ENCODE results near the gene DLG1.
"Not testable (repeated sequence)": the region's sequence is repeated elsewhere in the genome, so short reads cannot be mapped to it uniquely, and the experiment has no call there.

DLG1 gene

DNA sequence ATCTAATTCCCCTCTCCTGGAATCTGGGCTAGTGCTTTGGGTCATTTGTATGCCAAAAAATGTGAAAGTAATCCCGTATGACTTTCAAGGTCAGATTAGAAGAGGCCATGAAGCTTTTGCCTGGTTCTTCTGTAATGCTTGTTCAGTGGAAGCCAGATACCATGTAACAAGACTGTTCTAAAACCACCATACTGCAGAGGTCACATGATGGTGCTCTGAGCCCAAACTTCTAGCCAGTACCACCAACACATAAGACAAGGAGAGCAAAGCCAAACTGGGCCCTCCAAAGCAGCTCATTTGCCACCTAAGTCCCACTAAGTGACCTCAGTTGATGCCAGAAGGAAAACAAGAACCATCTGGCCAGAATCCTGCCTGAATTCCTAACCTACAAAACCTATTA, 204.5 kb downstream of the DLG1 start:
- DNase-seq (ENCODE audit: low spot score) = no peak

DNA sequence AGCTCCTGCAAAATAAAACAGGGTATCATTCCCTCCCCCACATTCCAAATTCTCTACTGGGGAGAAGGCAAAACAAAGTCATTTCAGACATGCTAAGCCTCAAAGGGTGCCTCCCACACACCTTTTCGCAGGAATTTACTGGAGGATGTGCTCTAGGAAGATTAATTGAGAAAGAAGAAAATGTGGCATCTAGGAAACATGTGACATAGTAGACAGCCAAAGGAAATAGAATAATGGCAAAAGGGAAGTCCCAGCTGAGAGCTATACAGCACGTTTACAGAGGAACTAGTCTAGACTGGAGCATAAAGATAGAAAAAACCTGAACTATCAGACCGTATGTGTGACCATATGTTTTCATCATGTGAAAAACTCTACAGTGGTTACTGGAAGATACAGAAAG, 210.0 kb downstream of the DLG1 start:
- no peak for DNase-seq (ENCODE audit: low spot score)

DNA sequence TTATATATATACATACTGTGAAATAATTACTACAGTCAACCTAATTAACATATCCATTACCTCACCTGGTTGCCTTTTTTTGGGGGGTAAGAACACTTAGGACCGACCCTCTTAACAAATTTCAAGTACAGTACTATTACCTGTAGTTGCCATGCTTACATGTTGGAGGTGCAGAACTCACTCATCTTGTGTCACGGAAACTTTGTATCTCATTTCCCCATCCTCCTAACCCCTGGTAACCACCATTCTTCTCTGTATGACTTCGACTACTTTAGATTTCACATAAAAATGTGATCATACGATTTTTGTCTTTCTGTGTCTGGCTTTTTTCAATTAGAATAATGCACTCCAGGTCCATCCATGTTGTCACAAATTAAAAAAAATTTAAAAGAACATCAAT, 213.3 kb downstream of the DLG1 start:
- no peak for DNase-seq (ENCODE audit: low spot score)

DNA sequence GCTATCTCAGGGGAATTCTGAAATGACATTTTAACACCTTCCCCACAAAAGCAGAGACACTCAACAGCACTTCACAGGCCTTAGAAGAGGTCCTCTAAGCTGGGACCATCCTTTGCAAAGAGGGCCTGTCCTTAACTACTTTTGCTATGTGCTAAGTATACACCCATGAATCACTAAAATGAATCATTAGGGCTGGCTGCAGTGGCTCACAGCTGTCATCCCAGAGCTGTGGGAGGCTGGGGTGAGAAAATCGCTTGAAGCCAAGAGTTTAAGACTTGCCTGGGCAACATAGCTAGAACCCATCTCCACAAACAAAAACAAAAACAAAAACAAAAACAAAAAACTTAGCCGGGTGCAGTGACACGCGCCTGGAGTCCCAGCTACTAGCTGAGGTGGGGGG, 214.9 kb downstream of the DLG1 start:
- peak; percentile 61 for DNase-seq (ENCODE audit: low spot score)

DNA sequence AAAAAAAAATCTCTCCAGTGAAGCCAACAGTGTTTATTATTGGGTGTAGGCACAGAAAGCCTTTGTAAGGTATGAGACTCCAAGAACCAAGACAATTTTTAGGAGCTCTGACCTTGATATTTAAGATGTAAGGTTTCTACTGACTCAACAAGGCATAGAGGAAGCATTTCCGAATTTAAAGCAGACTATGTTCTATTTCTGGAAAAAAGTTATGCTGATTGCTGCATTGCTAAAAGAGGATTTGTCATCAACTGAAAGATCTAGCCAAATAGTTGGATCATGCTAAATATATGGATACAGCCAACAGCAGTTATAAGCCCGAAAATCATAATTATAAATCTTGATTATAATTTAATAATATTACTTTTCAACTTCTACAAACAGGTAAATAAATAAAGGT, 215.5 kb downstream of the DLG1 start:
- no peak for DNase-seq (ENCODE audit: low spot score)

DNA sequence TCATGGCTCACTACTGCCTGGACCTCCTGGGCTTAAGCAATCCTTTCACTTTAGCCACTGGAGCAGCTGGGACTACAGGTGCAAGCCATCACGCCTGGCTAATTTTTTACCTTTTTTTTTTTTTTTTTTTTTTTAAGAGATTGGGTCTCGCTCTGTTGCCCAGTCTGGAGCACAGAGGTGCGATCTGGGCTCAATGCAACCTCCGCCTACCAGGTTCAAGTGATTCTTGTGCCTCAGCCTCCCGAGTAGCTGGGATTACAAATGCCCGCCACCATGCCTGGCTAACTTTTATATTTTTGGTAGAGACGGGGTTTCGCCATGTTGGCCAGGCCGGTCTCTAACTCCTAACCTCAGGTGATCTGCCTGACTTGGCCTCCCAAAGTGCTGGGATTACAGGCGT, 218.1 kb downstream of the DLG1 start:
- no peak for DNase-seq (ENCODE audit: low spot score)

DNA sequence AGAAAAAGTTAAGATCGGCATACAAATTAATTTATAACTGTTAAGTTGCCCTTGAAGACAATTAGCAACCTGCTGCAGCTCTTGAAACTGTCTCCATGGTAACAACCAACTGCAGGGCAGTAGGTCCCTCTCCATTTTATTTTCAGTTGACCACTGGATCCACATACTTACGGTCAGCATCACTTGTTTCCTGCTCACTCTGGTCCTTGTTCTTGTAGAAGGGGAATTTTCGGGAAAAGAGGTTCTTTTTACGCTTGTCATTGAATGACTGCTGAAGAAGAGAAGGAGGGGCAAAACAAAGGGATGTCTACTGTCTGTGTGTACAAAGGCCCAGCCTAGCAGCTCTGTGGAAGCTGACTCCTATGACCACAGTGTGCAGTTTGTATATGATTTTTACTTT, 222.0 kb downstream of the DLG1 start:
- DNase-seq (ENCODE audit: low spot score) = no peak

DNA sequence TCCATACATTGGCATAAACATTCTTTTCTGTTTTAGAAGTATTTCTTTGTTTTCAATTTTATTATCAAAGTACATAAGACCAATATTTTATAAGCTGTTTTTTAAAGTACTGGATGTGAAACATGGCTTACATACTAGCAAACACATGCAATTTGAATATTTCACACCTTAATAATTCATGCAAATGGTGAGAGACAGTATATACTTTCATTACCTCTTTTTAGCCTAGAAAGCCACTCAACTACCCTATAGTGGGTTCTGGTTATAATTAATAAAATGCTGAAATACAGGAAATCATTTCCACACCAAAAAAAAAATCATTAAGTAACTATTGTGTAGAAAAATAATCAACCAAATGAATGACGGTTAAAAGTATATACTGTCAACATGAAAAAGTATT, 230.3 kb downstream of the DLG1 start:
- no peak for DNase-seq (ENCODE audit: low spot score)

DNA sequence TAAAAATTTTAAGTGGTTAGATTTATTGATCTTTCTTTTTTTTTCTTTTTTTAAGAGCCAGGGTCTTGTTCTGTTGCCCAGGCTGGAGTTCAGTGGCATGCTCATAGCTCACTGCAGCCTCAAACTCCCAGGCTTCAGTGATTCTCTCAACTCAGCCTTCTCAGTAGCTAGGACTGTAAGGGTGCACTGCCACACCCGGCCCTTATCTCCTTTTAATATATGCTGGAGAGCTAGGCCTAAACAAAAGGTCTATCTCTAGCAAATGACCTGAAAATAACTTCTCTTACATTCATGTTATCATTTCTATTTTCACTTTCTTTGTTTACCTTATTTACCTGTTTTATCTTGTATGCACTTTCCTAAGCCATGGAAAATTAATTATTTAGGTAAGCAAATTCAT, 233.6 kb downstream of the DLG1 start:
- no peak for DNase-seq (ENCODE audit: low spot score)

DNA sequence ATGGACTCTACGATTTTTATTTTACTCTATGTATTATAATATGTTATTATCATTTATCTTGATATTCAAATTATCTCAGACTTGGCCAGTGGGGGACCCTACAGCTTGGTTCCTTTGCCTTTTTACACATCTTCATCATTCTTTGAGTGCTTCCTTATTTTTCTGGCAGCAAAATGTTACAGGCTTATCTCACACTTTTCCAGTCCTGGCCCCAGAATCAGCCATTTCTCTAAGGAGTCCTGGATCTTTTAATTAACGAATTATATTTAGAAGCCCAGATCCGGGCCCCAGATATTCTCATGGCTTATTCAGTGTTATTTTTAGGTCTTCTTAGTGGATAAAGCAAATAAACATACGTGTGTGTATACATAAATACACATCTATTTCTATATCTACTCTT, 236.0 kb downstream of the DLG1 start:
- DNase-seq (ENCODE audit: low spot score) = no peak

DNA sequence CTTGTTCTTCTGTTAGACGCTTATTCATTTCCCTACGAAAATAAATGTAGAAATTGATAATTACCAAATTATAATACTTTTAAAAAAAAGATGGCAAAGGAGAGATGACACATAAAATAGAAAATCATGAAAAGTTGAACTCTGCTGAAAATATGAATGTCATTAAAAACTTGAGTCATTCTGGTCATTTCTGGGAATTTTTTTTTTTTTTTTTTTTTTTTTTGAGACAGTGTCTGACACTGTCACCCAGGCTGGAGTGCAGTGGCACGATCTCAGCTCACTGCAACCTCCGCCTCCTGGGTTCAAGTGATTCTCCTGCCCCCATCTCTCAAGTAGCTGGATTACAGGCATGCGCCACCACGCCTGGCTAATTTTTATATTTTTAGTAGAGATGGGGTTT, 246.8 kb downstream of the DLG1 start:
- DNase-seq (ENCODE audit: low spot score) = not testable (repeated sequence)

DNA sequence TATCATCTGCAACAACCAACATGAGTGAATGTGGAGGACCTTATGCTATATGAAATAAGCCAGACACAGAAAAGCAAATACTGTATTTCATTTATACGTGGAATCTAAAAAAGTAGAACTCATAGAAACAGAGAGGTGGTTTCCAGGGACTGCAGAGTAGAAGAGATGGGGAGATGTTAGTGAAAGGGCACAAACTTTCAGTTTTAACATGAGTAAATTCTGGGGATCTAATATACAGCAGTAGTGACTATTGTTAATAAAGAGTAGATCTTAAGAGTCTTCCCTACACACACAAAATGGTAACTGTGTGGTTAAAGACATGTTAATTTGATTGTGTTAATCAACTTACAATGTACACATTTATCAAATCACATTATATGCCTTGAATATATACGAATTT, 247.9 kb downstream of the DLG1 start:
- DNase-seq (ENCODE audit: low spot score) = no peak

DNA sequence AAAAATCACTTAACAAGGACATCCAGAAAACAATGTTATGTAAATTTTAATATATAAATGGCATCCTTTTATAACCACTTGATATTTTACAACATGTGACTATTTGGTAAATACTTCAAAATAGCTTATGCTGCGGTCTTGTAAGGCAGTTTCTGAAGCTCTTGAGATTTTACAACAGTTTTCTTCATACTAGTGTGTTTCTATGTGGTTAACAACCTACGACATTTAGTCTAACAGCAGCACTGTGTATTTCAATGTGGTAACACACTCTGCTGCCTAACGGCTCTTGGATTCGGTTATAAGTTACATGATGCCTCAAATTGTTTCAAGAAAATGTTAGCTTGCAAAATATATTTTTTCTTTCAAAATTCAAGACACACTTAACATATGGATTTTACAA, 255.9 kb downstream of the DLG1 start:
- DNase-seq (ENCODE audit: low spot score) = no peak

DNA sequence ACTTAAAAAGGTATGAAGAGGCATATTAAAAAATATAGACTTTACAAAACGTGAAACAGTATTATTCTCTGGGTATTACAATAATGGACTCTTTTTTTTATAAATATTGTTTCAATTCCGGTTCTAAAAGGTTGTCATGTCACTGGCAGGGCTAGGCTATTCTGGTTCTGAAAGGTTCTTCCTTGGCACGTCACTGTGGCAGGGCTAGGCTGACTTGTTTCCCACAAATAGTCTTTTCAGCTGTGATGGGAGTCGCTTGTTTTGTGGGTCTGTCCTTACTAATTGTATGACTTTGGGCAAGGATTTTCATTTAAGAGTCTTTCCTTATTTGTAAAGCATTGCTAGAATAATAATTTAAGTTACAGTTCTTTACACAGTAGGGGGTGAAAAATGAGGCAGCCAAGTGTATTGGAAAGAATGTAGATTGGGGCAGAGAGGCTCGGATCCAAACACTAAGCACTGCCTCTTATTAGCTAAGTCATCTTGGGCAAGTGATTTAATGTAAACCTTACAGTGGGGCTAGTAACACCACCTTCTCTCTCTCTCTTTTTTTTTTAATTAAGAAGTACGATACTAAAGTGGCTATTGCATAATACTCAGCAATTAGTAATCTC, 256.4 kb downstream of the DLG1 start:
- no peak for DNase-seq (ENCODE audit: low spot score)

DNA sequence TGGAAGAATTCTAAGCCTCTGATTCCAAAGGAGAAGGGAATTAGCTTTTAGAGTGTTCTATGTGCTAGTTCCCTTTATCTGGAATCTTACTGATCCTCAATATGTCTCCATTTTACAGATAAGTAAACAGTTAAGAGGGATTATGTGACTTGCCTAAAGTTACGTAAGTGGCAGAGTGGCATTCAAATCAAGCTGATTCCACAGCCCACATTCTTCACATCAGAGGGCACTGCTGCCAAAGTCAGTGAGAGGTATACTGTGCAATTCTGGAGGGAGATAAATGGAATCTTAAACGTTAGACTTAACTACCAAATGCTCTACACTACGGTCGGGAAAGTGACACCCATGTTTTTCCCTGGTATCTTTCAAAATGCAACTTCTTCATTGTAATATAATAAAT, 257.8 kb downstream of the DLG1 start:
- no peak for DNase-seq (ENCODE audit: low spot score)

DNA sequence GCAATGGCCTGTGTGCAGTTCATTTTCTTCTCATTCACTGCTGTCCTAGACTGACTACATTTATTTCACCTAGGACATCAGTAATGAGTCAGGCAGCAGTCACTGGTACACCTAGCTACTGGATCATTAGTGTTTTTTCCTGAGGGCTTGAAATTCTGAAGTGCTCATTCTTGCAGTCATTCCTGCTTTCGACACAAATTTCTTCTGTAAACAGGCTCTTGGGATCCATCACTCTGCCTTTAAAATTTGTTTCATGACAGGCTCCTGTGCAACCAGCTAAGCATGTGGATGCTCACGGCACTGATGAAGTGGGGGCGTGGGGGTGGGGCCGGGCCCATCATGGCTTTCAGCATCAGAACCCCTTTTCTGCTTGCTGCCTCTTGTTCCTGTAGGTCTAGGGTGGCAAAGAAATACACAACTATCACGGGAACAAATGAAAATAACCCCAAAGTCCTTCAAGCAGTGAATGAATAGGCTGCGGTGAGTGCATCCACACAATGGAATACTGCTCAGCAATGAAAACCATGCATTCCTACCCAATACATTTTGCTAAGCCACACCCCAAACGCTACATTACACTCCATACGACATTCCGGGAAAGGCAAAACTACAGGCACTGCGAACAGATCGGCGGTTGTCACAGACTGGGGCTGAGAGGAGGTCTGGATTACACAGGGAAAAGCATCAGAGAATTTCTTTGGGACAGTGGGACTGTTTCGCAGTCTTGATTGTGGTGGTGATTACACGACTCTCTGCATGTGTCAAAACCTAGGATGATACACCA, 259.5 kb downstream of the DLG1 start:
- DNase-seq (ENCODE audit: low spot score) = no peak

DNA sequence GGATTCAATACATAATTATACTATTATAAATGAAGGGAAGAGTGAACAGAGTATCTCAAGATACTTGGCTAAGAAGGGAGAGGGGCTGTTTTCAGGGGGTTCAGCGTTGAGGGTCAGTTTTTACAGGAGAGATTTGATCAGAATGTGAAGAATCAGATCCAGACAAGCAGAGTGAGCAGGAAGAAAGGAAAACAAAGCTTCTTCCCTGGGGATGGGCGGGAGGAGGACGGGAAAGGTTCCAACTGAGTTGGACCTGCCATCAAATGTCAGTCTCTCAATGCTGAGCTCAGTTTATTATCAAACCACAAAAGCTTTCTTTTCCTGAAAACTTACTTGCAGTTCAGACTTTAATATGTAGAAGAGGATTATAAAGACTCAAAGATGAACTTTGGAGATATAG, 262.8 kb downstream of the DLG1 start:
- no peak for DNase-seq (ENCODE audit: low spot score)

DNA sequence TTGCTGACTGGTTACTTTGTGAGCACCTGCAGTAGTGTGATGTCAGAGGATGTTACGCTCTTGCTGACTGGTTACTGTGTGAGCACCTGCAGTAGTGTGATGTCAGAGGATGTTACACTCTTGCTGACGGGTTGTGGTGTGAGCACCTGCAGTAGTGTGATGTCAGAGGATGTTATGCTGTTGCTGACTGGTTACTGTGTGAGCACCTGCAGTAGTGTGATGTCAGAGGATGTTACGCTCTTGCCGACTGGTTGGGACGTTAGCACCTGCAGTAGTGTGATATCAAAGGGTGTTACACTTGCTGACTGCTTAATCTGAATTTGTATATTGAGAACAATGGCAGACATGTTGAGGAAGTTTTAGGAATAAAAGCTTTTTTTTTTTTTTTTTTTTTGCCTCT, 263.6 kb downstream of the DLG1 start:
- DNase-seq (ENCODE audit: low spot score) = not testable (repeated sequence)

DNA sequence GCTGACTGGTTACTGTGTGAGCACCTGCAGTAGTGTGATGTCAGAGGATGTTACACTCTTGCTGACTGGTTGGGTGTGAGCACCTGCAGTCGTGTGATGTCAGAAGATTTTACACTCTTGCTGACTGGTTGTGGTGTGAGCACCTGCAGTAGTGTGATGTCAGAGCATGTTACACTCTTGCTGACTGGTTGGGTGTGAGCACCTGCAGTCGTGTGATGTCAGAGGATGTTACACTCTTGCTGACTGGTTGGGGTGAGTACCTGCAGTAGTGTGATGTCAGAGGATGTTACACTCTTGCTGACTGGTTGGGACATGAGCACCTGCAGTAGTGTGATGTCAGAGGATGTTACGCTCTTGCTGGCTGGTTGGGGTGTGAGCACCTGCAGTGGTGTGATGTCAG, 264.6 kb downstream of the DLG1 start:
- DNase-seq (ENCODE audit: low spot score) = not testable (repeated sequence)

DNA sequence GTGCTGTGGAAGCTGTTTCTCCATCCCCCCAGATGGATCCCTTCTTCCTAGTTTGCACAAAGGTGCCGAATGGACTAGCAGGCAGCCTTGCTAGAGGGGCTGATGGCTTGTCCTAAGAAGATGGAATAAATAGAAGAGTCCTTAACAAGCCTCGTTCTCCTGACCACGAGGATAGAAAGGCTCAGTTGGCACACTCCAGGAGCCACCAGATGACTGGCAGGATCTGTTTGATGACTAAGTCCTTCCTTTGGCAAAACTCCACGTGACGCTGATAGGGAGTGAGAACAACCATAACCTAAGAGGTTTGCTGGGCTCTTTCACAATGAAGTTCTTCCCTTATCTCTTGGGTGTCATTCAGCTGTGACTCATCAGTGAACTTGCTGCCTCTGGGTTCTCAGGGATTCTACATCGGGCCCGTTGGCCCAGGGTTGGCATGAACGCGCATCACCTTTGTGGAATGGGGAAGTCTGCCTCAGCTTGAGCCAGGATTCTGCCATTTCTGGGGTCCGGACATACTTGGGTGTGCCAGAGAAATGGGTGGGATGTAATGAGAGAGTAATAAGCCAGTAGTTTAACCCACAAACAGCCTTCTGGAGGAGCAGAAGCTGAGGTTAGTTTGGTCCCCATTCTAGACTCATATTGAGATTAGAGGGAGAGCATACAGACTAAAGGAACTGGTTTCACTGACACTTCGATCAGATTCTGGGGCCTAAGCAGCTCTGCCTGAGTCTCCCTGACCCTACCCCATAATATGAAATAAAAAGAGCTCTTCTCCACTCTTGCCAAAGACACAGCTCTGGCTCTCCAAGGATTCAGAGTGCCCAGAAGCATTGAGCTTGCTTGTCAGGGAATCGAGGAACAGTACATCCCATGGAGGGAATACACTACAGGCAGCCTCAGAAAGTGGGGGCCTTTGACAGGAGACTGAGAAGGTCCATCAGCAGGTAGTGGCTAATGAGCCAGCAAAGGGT, 266.8 kb downstream of the DLG1 start:
- DNase-seq (ENCODE audit: low spot score) = peak; percentile 94

DNA sequence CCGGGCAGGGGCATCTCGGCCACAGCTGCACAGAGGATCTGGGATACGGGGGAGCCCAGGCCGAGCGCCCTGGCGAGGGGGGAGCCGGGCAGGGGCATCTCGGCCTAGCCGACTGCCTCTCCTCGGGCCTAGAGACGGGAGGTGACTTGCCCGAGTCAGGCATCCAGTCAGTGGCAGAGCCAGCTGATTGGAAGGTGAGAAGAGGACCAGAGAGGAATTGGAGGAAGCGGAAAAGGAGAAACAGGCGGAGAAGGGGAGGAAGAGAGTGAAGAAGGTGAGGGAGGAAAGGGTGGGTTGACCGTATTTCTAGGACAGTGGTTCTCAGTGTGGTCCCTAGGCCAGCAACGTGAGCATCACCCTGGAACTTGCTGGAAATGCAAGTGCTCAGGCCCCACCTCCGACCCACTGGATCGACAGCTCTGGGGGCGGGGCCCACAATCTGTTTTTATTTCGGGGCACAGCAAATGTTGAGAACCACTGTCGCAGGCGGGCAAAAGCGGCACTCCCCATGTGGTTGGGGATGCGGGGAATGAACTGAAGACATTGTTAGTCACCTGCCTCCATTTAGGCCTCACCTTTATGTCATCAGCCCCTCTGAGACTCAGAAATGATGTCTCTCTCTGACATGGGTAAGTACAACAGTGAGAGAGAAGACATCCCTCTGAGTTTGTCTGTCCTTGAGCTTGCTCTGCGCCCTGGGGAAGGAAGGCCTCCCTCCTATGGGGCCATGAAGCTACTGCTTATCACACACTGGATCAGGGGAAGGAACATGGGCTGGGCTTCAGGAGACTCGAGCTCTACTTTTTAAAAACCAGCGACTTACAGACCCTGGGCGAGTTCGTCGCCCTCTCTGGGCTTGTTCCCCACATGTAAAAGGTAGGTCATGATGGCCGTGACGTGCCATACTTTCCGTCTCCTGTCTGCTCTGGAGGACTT, 267.8 kb downstream of the DLG1 start:
- no peak for DNase-seq (ENCODE audit: low spot score)
